Stimulated activated CD8-positive, alpha-beta memory T cell treated with anti-CD3 and anti-CD28 coated beads, Interleukin-4, amount 100 ng/mL, for 1 hour (primary cell): ENCODE measurements around the gene C1orf122.

Experiments
- DNase-seq, 2 donors: peaks; one replicate each; pipeline ENCODE4 v3.0.0-alpha.2; 2020; ENCODE audit warnings: low read depth in 2 of 2, low spot score in 1 of 2

Gene C1orf122

GRCh38 chr1:37797750-37798345 lies 9.7 kb upstream of the C1orf122 start:
- no peak for DNase-seq

- DNase-seq, result no peak
Observed at GRCh38 chr1:37802439-37802838, 5.2 kb upstream of the C1orf122 start.

GRCh38 chr1:37807220-37807554 lies 403 bp upstream of the C1orf122 start:
- no peak for DNase-seq

GRCh38 chr1:37808369-37809319 lies 1.1 kb downstream of the C1orf122 start:
- no peak for DNase-seq

GRCh38 chr1:37809942-37810341 lies 2.4 kb downstream of the C1orf122 start:
- DNase-seq, result no peak

GRCh38 chr1:37811027-37811655 lies 3.6 kb downstream of the C1orf122 start:
- DNase-seq, result no peak

- DNase-seq, result no peak
Observed at GRCh38 chr1:37813529-37814145, 6.0 kb downstream of the C1orf122 start.

GRCh38 chr1:37814252-37814651 lies 6.7 kb downstream of the C1orf122 start:
- DNase-seq, result no peak

GRCh38 chr1:37817481-37817880 lies 9.9 kb downstream of the C1orf122 start:
- no peak for DNase-seq

GRCh38 chr1:37821481-37821880 lies 13.9 kb downstream of the C1orf122 start:
- DNase-seq, result no peak

GRCh38 chr1:37822906-37823815 lies 15.6 kb downstream of the C1orf122 start:
- DNase-seq, result no peak

- no peak for DNase-seq
Observed at GRCh38 chr1:37824001-37824400, 16.4 kb downstream of the C1orf122 start.

GRCh38 chr1:37825506-37825905 lies 17.9 kb downstream of the C1orf122 start:
- DNase-seq, result no peak

- DNase-seq, result no peak
Observed at GRCh38 chr1:37828410-37829074, 21.0 kb downstream of the C1orf122 start.

- DNase-seq, result no peak
Observed at GRCh38 chr1:37831109-37831508, 23.5 kb downstream of the C1orf122 start.

GRCh38 chr1:37831809-37832208 lies 24.2 kb downstream of the C1orf122 start:
- no peak for DNase-seq

GRCh38 chr1:37836788-37837187 lies 29.2 kb downstream of the C1orf122 start:
- no peak for DNase-seq

- no peak for DNase-seq
Observed at GRCh38 chr1:37839676-37840075, 32.1 kb downstream of the C1orf122 start.

- no peak for DNase-seq
Observed at GRCh38 chr1:37840711-37841110, 33.1 kb downstream of the C1orf122 start.

- no peak for DNase-seq
Observed at GRCh38 chr1:37841652-37842051, 34.1 kb downstream of the C1orf122 start.
